Vagina (tissue), 2 donors: ENCODE data around the gene TEAD3.

Experiments
- POLR2AphosphoS5 ChIP-seq, 2 donors: sonication (generic); formaldehyde crosslinking; IDR thresholded peaks; one replicate each; pipeline ENCODE4 v1.9.0; 2017; ENCODE audit warnings: antibody characterized with exemption in 2 of 2, mild to moderate bottlenecking in 2 of 2, low read depth in 1 of 2; ENCODE audit not compliant: insufficient read depth in 1 of 2
- TF ChIP-seq, protein P1 (sequence below), 3 experiments: fragments of 450-650 bp in 2 of 3; fragments of 200-600 bp in 1 of 3; sonication (generic) in 1 of 3; IDR thresholded peaks; one replicate each; pipeline ENCODE4 v1.5.1; 2017 to 2019; ENCODE audit warnings: antibody characterized with exemption in 3 of 3, mild to moderate bottlenecking in 2 of 3, moderate library complexity in 2 of 3

DNA sequence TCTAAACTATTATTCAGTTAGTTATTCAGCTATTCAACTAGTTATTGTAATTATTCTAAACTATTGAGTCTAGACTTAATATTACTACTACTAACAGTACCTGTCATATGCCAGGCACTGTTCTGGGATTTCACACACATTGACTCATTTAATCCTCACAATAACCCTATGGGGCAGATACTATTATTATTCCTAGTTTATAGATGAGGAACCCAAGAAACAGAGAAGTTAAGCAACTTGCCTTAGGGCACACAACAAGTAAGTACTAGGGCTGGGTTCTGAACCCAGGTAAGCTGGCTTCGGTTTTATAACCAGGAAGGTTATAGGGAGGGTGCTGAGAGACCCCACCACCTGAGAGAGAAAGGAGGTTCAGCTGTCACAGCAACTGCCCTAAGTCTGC lies 7.8 kb downstream of the TEAD3 start:
- TF ChIP-seq, protein P1, sequence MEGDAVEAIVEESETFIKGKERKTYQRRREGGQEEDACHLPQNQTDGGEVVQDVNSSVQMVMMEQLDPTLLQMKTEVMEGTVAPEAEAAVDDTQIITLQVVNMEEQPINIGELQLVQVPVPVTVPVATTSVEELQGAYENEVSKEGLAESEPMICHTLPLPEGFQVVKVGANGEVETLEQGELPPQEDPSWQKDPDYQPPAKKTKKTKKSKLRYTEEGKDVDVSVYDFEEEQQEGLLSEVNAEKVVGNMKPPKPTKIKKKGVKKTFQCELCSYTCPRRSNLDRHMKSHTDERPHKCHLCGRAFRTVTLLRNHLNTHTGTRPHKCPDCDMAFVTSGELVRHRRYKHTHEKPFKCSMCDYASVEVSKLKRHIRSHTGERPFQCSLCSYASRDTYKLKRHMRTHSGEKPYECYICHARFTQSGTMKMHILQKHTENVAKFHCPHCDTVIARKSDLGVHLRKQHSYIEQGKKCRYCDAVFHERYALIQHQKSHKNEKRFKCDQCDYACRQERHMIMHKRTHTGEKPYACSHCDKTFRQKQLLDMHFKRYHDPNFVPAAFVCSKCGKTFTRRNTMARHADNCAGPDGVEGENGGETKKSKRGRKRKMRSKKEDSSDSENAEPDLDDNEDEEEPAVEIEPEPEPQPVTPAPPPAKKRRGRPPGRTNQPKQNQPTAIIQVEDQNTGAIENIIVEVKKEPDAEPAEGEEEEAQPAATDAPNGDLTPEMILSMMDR (IDR thresholded peaks at IDR 0.05) = no peak
- no peak for TF ChIP-seq POLR2AphosphoS5 (IDR thresholded peaks at IDR 0.05; ENCODE audit: insufficient read depth in 1 of 2, low read depth in 1 of 2)
